Measurements from ENCODE around the gene KRT74. TPM values are rescaled to one million over a fixed set of nuclear protein-coding genes. Genes with fewer than 3 reads are reported as not detected.

KRT74 gene
- total and polyA plus RNA-seq, 4 donors, result not detected

DNA sequence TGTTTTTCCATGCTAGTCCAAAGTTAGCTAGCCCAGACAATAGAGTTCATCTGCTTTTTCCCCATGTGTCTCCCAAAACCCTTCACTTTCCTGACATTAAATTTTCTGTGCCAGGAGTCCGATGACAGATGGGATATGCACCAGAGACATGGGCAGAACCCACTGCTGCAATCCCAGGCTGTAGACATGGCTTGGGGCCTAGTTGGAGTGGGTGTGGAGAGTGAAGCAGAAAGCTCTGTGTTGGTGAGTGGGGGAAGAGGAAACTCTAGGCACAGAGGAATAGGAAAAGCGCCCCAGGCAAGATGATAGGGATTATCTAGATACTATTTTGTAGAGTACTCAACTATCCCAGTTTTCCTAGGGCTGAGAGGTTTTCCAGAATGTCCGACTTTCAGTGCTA, 4.8 kb upstream of the KRT74 start:
- Histone ChIP-seq H3K4me1 (ENCODE audit: control insufficient read depth in 5 of 5, insufficient read depth in 5 of 5, low read length in 5 of 5) (no peaks in the 10 kb centered on the region), H3K36me3 (ENCODE audit: control insufficient read depth in 4 of 4, insufficient read depth in 4 of 4, low read length in 4 of 4) (no peaks in the 10 kb centered on the region), H3K9ac (ENCODE audit: insufficient read depth in 1 of 2, low read length in 2 of 2) (no peak overlapping the region), H3K9me3 (ENCODE audit: control insufficient read depth in 4 of 4, insufficient read depth in 3 of 4, low read length in 3 of 4) (no peaks in the 10 kb centered on the region), H3K4me3 (no peak overlapping the region), H3K27ac (ENCODE audit: low read depth in 1 of 2, low read length in 1 of 2) (no peak overlapping the region), H3K27me3 (ENCODE audit: control insufficient read depth in 3 of 3, insufficient read depth in 3 of 3, low read length in 2 of 3) (no peaks in the 10 kb centered on the region)
- ATAC-seq (ENCODE audit: insufficient read depth, low FRiP score), result no peak
- WGBS, 2 donors, result 88 to 89% methylated on average over 3 of the region's 3 CpGs
- TF ChIP-seq, protein P1, sequence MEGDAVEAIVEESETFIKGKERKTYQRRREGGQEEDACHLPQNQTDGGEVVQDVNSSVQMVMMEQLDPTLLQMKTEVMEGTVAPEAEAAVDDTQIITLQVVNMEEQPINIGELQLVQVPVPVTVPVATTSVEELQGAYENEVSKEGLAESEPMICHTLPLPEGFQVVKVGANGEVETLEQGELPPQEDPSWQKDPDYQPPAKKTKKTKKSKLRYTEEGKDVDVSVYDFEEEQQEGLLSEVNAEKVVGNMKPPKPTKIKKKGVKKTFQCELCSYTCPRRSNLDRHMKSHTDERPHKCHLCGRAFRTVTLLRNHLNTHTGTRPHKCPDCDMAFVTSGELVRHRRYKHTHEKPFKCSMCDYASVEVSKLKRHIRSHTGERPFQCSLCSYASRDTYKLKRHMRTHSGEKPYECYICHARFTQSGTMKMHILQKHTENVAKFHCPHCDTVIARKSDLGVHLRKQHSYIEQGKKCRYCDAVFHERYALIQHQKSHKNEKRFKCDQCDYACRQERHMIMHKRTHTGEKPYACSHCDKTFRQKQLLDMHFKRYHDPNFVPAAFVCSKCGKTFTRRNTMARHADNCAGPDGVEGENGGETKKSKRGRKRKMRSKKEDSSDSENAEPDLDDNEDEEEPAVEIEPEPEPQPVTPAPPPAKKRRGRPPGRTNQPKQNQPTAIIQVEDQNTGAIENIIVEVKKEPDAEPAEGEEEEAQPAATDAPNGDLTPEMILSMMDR (IDR thresholded peaks at IDR 0.05; ENCODE audit: control extremely low read depth, extremely low read depth), result no peak
- peak in 1 of 3 donors; percentile 5 for DNase-seq

DNA sequence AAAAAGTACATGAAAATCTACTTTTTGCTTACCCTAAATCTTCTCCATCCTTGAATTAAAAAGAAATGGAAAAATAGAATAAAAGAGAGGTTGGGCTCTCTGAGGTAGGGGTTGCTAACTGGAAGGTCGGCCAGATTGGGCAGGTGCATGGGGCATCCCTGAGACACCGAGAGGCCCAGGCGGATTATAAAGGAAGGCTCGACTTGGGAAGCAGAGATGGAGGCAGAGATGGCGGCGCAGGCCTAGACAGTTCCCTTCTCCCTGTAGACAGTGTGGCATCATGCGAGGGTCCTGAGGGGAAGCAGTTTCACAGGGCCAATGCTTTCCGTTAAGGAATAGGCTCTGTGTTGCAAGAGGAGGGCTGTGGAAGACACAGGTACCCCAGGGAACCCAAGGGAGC, 3.7 kb upstream of the KRT74 start:
- Histone ChIP-seq H3K27me3 (ENCODE audit: control insufficient read depth in 3 of 3, insufficient read depth in 3 of 3, low read length in 2 of 3) (no peaks in the 10 kb centered on the region), H3K4me1 (ENCODE audit: control insufficient read depth in 5 of 5, insufficient read depth in 5 of 5, low read length in 5 of 5) (no peaks in the 10 kb centered on the region), H3K9me3 (ENCODE audit: control insufficient read depth in 4 of 4, insufficient read depth in 3 of 4, low read length in 3 of 4) (no peaks in the 10 kb centered on the region), H3K9ac (ENCODE audit: insufficient read depth in 1 of 2, low read length in 2 of 2) (no peak overlapping the region), H3K36me3 (ENCODE audit: control insufficient read depth in 4 of 4, insufficient read depth in 4 of 4, low read length in 4 of 4) (no peaks in the 10 kb centered on the region), H3K4me3 (no peak overlapping the region), H3K27ac (ENCODE audit: low read depth in 1 of 2, low read length in 1 of 2) (no peak overlapping the region)
- ATAC-seq (ENCODE audit: insufficient read depth, low FRiP score), result no peak
- WGBS, 2 donors, result 94 to 96% methylated on average over 8 of the region's 8 CpGs
- TF ChIP-seq, protein P1 (IDR thresholded peaks at IDR 0.05; ENCODE audit: control extremely low read depth, extremely low read depth), result no peak
- DNase-seq, result no peak

DNA sequence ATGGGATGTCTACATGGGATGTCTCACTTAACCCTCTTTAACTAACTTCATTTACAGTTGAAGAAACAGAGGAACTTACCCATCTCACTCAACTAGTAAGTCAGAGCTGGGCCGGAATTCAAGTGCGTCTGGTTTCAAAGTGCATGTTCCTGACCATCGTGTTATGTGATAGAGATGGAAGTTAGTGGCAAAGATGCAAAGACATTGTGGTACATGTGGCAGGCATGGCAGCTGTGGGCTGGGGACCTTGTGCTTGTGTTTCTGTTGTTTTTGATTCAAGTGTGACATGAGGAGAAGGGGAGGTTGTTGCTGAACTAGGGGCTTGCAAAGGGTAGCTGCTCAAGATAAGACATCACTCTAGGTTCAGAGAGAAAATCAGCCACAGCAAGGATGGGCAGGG, 2.3 kb upstream of the KRT74 start:
- TF ChIP-seq, protein P1 (IDR thresholded peaks at IDR 0.05; ENCODE audit: control extremely low read depth, extremely low read depth), result no peak
- 75 to 97% methylated on average over 3 of the region's 3 CpGs for WGBS, 2 donors
- no peak overlapping the region for H3K9ac ChIP-seq (ENCODE audit: insufficient read depth in 1 of 2, low read length in 2 of 2)
- H3K36me3 ChIP-seq (ENCODE audit: control insufficient read depth in 4 of 4, insufficient read depth in 4 of 4, low read length in 4 of 4), result no peaks in the 10 kb centered on the region
- H3K27ac ChIP-seq (ENCODE audit: low read depth in 1 of 2, low read length in 1 of 2), result no peak overlapping the region
- H3K27me3 ChIP-seq (ENCODE audit: control insufficient read depth in 3 of 3, insufficient read depth in 3 of 3, low read length in 2 of 3), result no peaks in the 10 kb centered on the region
- H3K9me3 ChIP-seq (ENCODE audit: control insufficient read depth in 4 of 4, insufficient read depth in 3 of 4, low read length in 3 of 4), result no peaks in the 10 kb centered on the region
- ATAC-seq (ENCODE audit: insufficient read depth, low FRiP score) (no peak), DNase-seq (no peak)
- H3K4me1 ChIP-seq (ENCODE audit: control insufficient read depth in 5 of 5, insufficient read depth in 5 of 5, low read length in 5 of 5), result no peaks in the 10 kb centered on the region
- H3K4me3 ChIP-seq, result no peak overlapping the region

DNA sequence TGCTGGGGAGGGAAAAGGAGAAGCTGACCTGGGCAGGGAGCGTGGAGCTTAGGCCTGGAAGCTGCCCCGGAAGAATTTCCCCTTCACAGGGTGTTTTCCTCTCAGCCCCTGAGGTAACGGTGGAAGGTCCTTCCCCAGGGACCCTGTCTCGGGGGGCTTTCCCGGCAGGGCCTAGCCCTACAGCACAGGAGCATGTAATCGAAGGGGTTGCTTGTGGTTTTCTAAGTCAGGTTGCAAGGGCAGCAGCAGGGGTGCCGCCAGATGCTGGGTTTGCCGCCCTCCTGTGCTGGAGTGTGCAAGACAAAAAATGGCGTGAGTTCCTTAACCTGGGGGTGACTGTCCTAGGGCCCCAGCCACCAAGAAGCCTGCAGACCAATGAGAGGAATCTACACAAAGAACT, 1.6 kb upstream of the KRT74 start:
- H3K36me3 ChIP-seq (ENCODE audit: control insufficient read depth in 4 of 4, insufficient read depth in 4 of 4, low read length in 4 of 4), result no peaks in the 10 kb centered on the region
- DNase-seq, result no peak
- H3K27me3 ChIP-seq (ENCODE audit: control insufficient read depth in 3 of 3, insufficient read depth in 3 of 3, low read length in 2 of 3), result no peaks in the 10 kb centered on the region
- H3K9me3 ChIP-seq (ENCODE audit: control insufficient read depth in 4 of 4, insufficient read depth in 3 of 4, low read length in 3 of 4), result no peaks in the 10 kb centered on the region
- TF ChIP-seq, protein P1 (IDR thresholded peaks at IDR 0.05; ENCODE audit: control extremely low read depth, extremely low read depth), result no peak
- ATAC-seq (ENCODE audit: insufficient read depth, low FRiP score), result no peak
- H3K27ac ChIP-seq (ENCODE audit: low read depth in 1 of 2, low read length in 1 of 2), result no peak overlapping the region
- H3K9ac ChIP-seq (ENCODE audit: insufficient read depth in 1 of 2, low read length in 2 of 2), result no peak overlapping the region
- no peaks in the 10 kb centered on the region for H3K4me1 ChIP-seq (ENCODE audit: control insufficient read depth in 5 of 5, insufficient read depth in 5 of 5, low read length in 5 of 5)
- WGBS, 2 donors, result 87 to 89% methylated on average over 9 of the region's 9 CpGs
- H3K4me3 ChIP-seq, result no peak overlapping the region
